ENCODE measurements around the gene LY6G6C. TPM values are rescaled to one million over a fixed set of nuclear protein-coding genes. Genes with fewer than 3 reads are reported as not detected.

LY6G6C gene
- total and polyA plus RNA-seq, 2 of the 13 experiments (the other 11 are each of a cell fraction or from before 2014, with no cell fraction given): 0.15 TPM; not detected in 1

GRCh38 chr6:31723245-31723979, 1.9 kb upstream of the LY6G6C start, which contains the start of gene MPIG6B:
MPIG6B (plus strand) TSS chr6:31723373; CDS start chr6:31723384, 11 bp downstream.
- H3K4me2 ChIP-seq (ENCODE audit: low read depth, low read length): no peak within 1 kb of the TSS
- H3K4me3 ChIP-seq (replicated peaks in 1 of 3; ENCODE audit: insufficient read depth in 1 of 3, low read depth in 2 of 3, low read length in 3 of 3): no peak within 1 kb of the TSS
- FAIRE-seq (no peak), ATAC-seq (peak; percentile 7), DNase-seq (ENCODE audit: low spot score) (no peak)
- no peaks in the 10 kb centered on the region for H3K9me3 ChIP-seq (ENCODE audit: low read length)
- BruUV-seq (replicated peaks): no TSS peak
- 69% methylated on average over 46 of the region's 46 CpGs for WGBS (ENCODE audit: low lambda C conversion rate)
- in situ Hi-C loops (cut with HindIII; ENCODE audit: extremely low pct_ligation_motif_present, low pct_unique_long_range_greater_than_20kb) (no loop called here), intact Hi-C loops (cut with micrococcal nuclease; ENCODE audit: unreplicated experiment) (no loop called here)
- no peak within 1 kb of the TSS for H3K9ac ChIP-seq (ENCODE audit: insufficient read depth, low read depth, low read length)
- no peaks in the 10 kb centered on the region for H4K20me1 ChIP-seq (ENCODE audit: insufficient read depth, low read length)
- H2AFZ ChIP-seq (ENCODE audit: low read length): no peak within 1 kb of the TSS
- peaks cover 0 to 5% of the 10 kb centered on the region in 2 experiments; a peak in 2 of 5 replicates for H3K36me3 ChIP-seq (replicated peaks in 1 of 2; ENCODE audit: control insufficient read depth in 1 of 2, insufficient read depth in 2 of 2, low read length in 2 of 2)
- TF ChIP-seq PAF1 (CRISPR knock-in tag; IDR thresholded peaks at IDR 0.05) (no peak), RBFOX2 (IDR thresholded peaks at IDR 0.05; ENCODE audit: low read depth, low read length) (0 out of 2 replicates have a peak, but pooled peaks have one; percentile 15), AGO2 (optimal IDR thresholded peaks at IDR 0.05; ENCODE audit: low read depth, low read length) (peak; percentile 78)
- no peaks in the 10 kb centered on the region for H3K79me2 ChIP-seq (ENCODE audit: insufficient read depth, low read length)
- CTCF ChIA-PET (ENCODE audit: low intra/inter-chr PET ratio, low total read pairs): no interaction called here
- H3K27me3 ChIP-seq (ENCODE audit: control insufficient read depth in 1 of 2, insufficient read depth in 2 of 2, low read length in 2 of 2): peaks cover 2 to 35% of the 10 kb centered on the region in 2 experiments; a peak in 4 of 5 replicates
- no peak within 1 kb of the TSS for H3K27ac ChIP-seq (ENCODE audit: extremely low read length, insufficient read depth, low read length)
- POLR2A ChIA-PET: interaction anchor here (0.7 to 3.4 kb wide), 7 partner anchors 8 to 111 kb away, joined by 3 to 20 read pairs (median 5); partner anchors contain the start of genes ABHD16A, CLIC1, HSPA1B and LY6G6D
- H3K4me1 ChIP-seq (ENCODE audit: insufficient read depth, low read length): no peaks in the 10 kb centered on the region

- Histone ChIP-seq H3K9ac (ENCODE audit: insufficient read depth, low read depth, low read length) (no peak overlapping the region), H3K27me3 (ENCODE audit: control insufficient read depth in 1 of 2, insufficient read depth in 2 of 2, low read length in 2 of 2) (peaks cover 3 to 35% of the 10 kb centered on the region in 2 experiments; a peak in 4 of 5 replicates), H3K79me2 (ENCODE audit: insufficient read depth, low read length) (no peaks in the 10 kb centered on the region), H3K27ac (ENCODE audit: extremely low read length, insufficient read depth, low read length) (no peak overlapping the region), H3K4me1 (ENCODE audit: insufficient read depth, low read length) (peaks cover 8% of the 10 kb centered on the region), H4K20me1 (ENCODE audit: insufficient read depth, low read length) (no peaks in the 10 kb centered on the region), H2AFZ (ENCODE audit: low read length) (no peak overlapping the region), H3K4me3 (replicated peaks in 1 of 3; ENCODE audit: insufficient read depth in 1 of 3, low read depth in 2 of 3, low read length in 3 of 3) (no peak overlapping the region), H3K9me3 (ENCODE audit: low read length) (no peaks in the 10 kb centered on the region), H3K36me3 (replicated peaks in 1 of 2; ENCODE audit: control insufficient read depth in 1 of 2, insufficient read depth in 2 of 2, low read length in 2 of 2) (peaks cover 0 to 2% of the 10 kb centered on the region in 2 experiments; a peak in 2 of 5 replicates), H3K4me2 (ENCODE audit: low read depth, low read length) (no peak overlapping the region)
- WGBS (ENCODE audit: low lambda C conversion rate): 63% methylated on average over 3 of the region's 3 CpGs
- CTCF ChIA-PET (ENCODE audit: low intra/inter-chr PET ratio, low total read pairs): no interaction called here
- in situ Hi-C loops (cut with HindIII; ENCODE audit: extremely low pct_ligation_motif_present, low pct_unique_long_range_greater_than_20kb): no loop called here
- POLR2A ChIA-PET: interaction anchor here (3.4 kb wide), 1 partner anchor 105 kb away, joined by 12 read pairs; the partner anchor contains the start of gene HSPA1B
- ATAC-seq (no peak), DNase-seq (ENCODE audit: low spot score) (no peak), FAIRE-seq (no peak)
- intact Hi-C loops (cut with micrococcal nuclease; ENCODE audit: unreplicated experiment): no loop called here
- no TSS peak for BruUV-seq (replicated peaks)
- TF ChIP-seq RFXANK (CRISPR knock-in tag; IDR thresholded peaks at IDR 0.05) (no peak), ZNF124 (CRISPR knock-in tag; IDR thresholded peaks at IDR 0.05) (no peak), ZNF687 (CRISPR knock-in tag; IDR thresholded peaks at IDR 0.05) (no peak), ZNF619 (CRISPR knock-in tag; IDR thresholded peaks at IDR 0.05) (no peak), PHF21A (CRISPR knock-in tag; IDR thresholded peaks at IDR 0.05) (no peak), ASH2L (IDR thresholded peaks at IDR 0.05; ENCODE audit: insufficient read length, low read depth, low read length) (no peak), KDM2A (CRISPR knock-in tag; IDR thresholded peaks at IDR 0.05; ENCODE audit: borderline replicate concordance, low read depth) (no peak), ZNF724P (CRISPR knock-in tag; IDR thresholded peaks at IDR 0.05; ENCODE audit: borderline replicate concordance) (no peak), E2F1 (CRISPR knock-in tag; IDR thresholded peaks at IDR 0.05) (no peak)
Observed at GRCh38 chr6:31722173-31722572, 627 bp upstream of the LY6G6C start.

Measured in HepG2 (cell line).